G401.6 (cell line): Measurements from ENCODE around the gene TAOK1.
"Not testable (repeated sequence)": the region's sequence is repeated elsewhere in the genome, so short reads cannot be mapped to it uniquely, and the experiment has no call there.

Experiments
- FAIRE-seq: peaks from 2 replicates; lab custom pipeline; 2012; peaks lifted over from hg19 to GRCh38; lab: Jason Lieb, UNC

The TAOK1 gene

GRCh38 chr17:29549177-29549923 is 159.2 kb downstream of the TAOK1 start:
- no peak for FAIRE-seq

GRCh38 chr17:29555840-29556239 is 165.7 kb downstream of the TAOK1 start:
- FAIRE-seq, result no peak

GRCh38 chr17:29557085-29557738 is 167.0 kb downstream of the TAOK1 start:
- FAIRE-seq, result no peak

GRCh38 chr17:29557739-29558116 is 167.6 kb downstream of the TAOK1 start:
- no peak for FAIRE-seq

- not testable (repeated sequence) for FAIRE-seq
Observed at GRCh38 chr17:29558139-29558538, 168.0 kb downstream of the TAOK1 start.

- no peak for FAIRE-seq
Observed at GRCh38 chr17:29559640-29560039, 169.5 kb downstream of the TAOK1 start.

GRCh38 chr17:29560316-29560715 is 170.2 kb downstream of the TAOK1 start:
- FAIRE-seq, result no peak

- no peak for FAIRE-seq
Observed at GRCh38 chr17:29561554-29562517, 171.7 kb downstream of the TAOK1 start.

- FAIRE-seq, result no peak
Observed at GRCh38 chr17:29562615-29563014, 172.5 kb downstream of the TAOK1 start.

- FAIRE-seq, result no peak
Observed at GRCh38 chr17:29563816-29564215, 173.7 kb downstream of the TAOK1 start.

GRCh38 chr17:29565643-29566472 is 175.7 kb downstream of the TAOK1 start:
- FAIRE-seq, result no peak

GRCh38 chr17:29566473-29567303 is 176.5 kb downstream of the TAOK1 start, which contains the start of gene ABHD15:
Gene ABHD15 (minus strand): TSS chr17:29567037. CDS start chr17:29566966, 71 bp downstream.
- no peak for FAIRE-seq

- FAIRE-seq, result no peak
Observed at GRCh38 chr17:29567304-29567553, 177.1 kb downstream of the TAOK1 start.

GRCh38 chr17:29567554-29568330 is 177.6 kb downstream of the TAOK1 start:
- no peak for FAIRE-seq

- no peak for FAIRE-seq
Observed at GRCh38 chr17:29568331-29569244, 178.4 kb downstream of the TAOK1 start, which contains the start of gene TP53I13. Gene TP53I13 (plus strand): TSS chr17:29568701. CDS start chr17:29568759, 58 bp downstream.

GRCh38 chr17:29569245-29569950 is 179.2 kb downstream of the TAOK1 start:
- no peak for FAIRE-seq

- no peak for FAIRE-seq
Observed at GRCh38 chr17:29570521-29570920, 180.4 kb downstream of the TAOK1 start.

- no peak for FAIRE-seq
Observed at GRCh38 chr17:29571486-29571882, 181.3 kb downstream of the TAOK1 start.
